GM11168 (cell line): ENCODE results near the gene ZBTB8OS.
"Not testable (repeated sequence)": the region's sequence is repeated elsewhere in the genome, so short reads cannot be mapped to it uniquely, and the experiment has no call there.

Experiments used
- in situ Hi-C: fragments of 300-500 bp; cut with MboI; formaldehyde crosslinking; loops from one replicate; pipeline ENCODE4 v1.12.0; 2022; ENCODE audit warnings: low sequenced_read_pairs; ENCODE audit not compliant: unreplicated experiment

ZBTB8OS gene

GRCh38 chr1:32650248-32650751 lies at the start of gene ZBTB8OS:
ZBTB8OS (minus strand) TSS chr1:32650550; CDS start chr1:32650529, 21 bp downstream.
- in situ Hi-C loops: no loop called here

- in situ Hi-C loops: not testable (repeated sequence)
These were observed 46.6 kb upstream of the ZBTB8OS start for GRCh38 chr1:32696996-32697395.

- in situ Hi-C loops: no loop called here
These were observed 45.7 kb upstream of the ZBTB8OS start for GRCh38 chr1:32696041-32696440.

- in situ Hi-C loops: no loop called here
These were observed 45.0 kb upstream of the ZBTB8OS start for GRCh38 chr1:32695098-32695904.

- in situ Hi-C loops: no loop called here
These were observed 43.3 kb upstream of the ZBTB8OS start for GRCh38 chr1:32693455-32694174.

- in situ Hi-C loops: no loop called here
These were observed 36.0 kb upstream of the ZBTB8OS start for GRCh38 chr1:32686387-32686786.

GRCh38 chr1:32685498-32685897 lies 35.1 kb upstream of the ZBTB8OS start:
- in situ Hi-C loops: no loop called here

- in situ Hi-C loops: no loop called here
These were observed 33.9 kb upstream of the ZBTB8OS start for GRCh38 chr1:32684167-32684811.

GRCh38 chr1:32683397-32683796 lies 33.0 kb upstream of the ZBTB8OS start:
- in situ Hi-C loops: no loop called here

- in situ Hi-C loops: no loop called here
These were observed 31.6 kb upstream of the ZBTB8OS start for GRCh38 chr1:32681999-32682398.

- in situ Hi-C loops: no loop called here
These were observed 31.2 kb upstream of the ZBTB8OS start for GRCh38 chr1:32681509-32681908.

- in situ Hi-C loops: no loop called here
These were observed 30.3 kb upstream of the ZBTB8OS start for GRCh38 chr1:32680642-32681041.

- in situ Hi-C loops: not testable (repeated sequence)
These were observed 29.6 kb upstream of the ZBTB8OS start for GRCh38 chr1:32679993-32680392.

GRCh38 chr1:32676945-32677344 lies 26.6 kb upstream of the ZBTB8OS start:
- in situ Hi-C loops: no loop called here

- in situ Hi-C loops: not testable (repeated sequence)
These were observed 18.4 kb upstream of the ZBTB8OS start for GRCh38 chr1:32668716-32669115.

- in situ Hi-C loops: no loop called here
These were observed 16.7 kb upstream of the ZBTB8OS start for GRCh38 chr1:32666901-32667566.

- in situ Hi-C loops: no loop called here
These were observed 15.6 kb upstream of the ZBTB8OS start for GRCh38 chr1:32665915-32666314.

GRCh38 chr1:32659581-32659980 lies 9.2 kb upstream of the ZBTB8OS start:
- in situ Hi-C loops: no loop called here

GRCh38 chr1:32652244-32652962 lies 2.1 kb upstream of the ZBTB8OS start:
- in situ Hi-C loops: no loop called here
